PC-3 (cell line): ENCODE measurements around the gene NCS1.

ENCODE experiments used
- CTCF ChIP-seq: fragments of 300-600 bp; sonication (generic); conservative IDR thresholded peaks from 2 replicates; pipeline ENCODE4 v1.5.1; 2017; ENCODE audit warnings: antibody characterized with exemption, low read depth, mild to moderate bottlenecking, low read length
- EZH2 ChIP-seq: fragments of 300-600 bp; sonication (generic); IDR thresholded peaks from one replicate; pipeline ENCODE4 v1.6.1; 2017; ENCODE audit warnings: antibody characterized with exemption, mild to moderate bottlenecking, low read length; ENCODE audit not compliant: unreplicated experiment

GRCh38 chr9:130275156-130275555, 103.0 kb downstream of the NCS1 start:
- TF ChIP-seq CTCF = no peak
- no peak for TF ChIP-seq EZH2
